Effector memory CD4-positive, alpha-beta T cell (primary cell): ENCODE results near the gene SMG6.

Source experiments
- DNase-seq, 3 donors: peaks; one replicate each; pipeline ENCODE4 v3.0.0-alpha.2; 2020
- H3K27ac ChIP-seq: 2 replicates; pipeline ENCODE4 v1.7.0; 2013; ENCODE audit warnings: mild to moderate bottlenecking, low read length, moderate library complexity; ENCODE audit not compliant: insufficient read depth, poor library complexity, severe bottlenecking
- H3K27me3 ChIP-seq: replicated peaks from 2 replicates; pipeline ENCODE4 v1.7.0; 2013; ENCODE audit warnings: mild to moderate bottlenecking, low read length; ENCODE audit not compliant: insufficient read depth, control insufficient read depth, poor library complexity, severe bottlenecking
- H3K36me3 ChIP-seq: 2 replicates; pipeline ENCODE4 v1.7.0; 2013; ENCODE audit warnings: mild to moderate bottlenecking, low read length, moderate library complexity; ENCODE audit not compliant: control insufficient read depth, insufficient read depth
- H3K4me1 ChIP-seq: 2 replicates; pipeline ENCODE4 v1.7.0; 2013; ENCODE audit warnings: low read length, mild to moderate bottlenecking; ENCODE audit not compliant: control insufficient read depth, insufficient read depth, poor library complexity, severe bottlenecking
- H3K4me3 ChIP-seq: 2 replicates; pipeline ENCODE4 v1.7.0; 2013; ENCODE audit warnings: low read length, low read depth, mild to moderate bottlenecking; ENCODE audit not compliant: insufficient read depth, poor library complexity, severe bottlenecking
- H3K9me3 ChIP-seq: 2 replicates; pipeline ENCODE4 v1.7.0; 2013; ENCODE audit warnings: mild to moderate bottlenecking, low read length, moderate library complexity; ENCODE audit not compliant: control insufficient read depth

The SMG6 gene

DNA sequence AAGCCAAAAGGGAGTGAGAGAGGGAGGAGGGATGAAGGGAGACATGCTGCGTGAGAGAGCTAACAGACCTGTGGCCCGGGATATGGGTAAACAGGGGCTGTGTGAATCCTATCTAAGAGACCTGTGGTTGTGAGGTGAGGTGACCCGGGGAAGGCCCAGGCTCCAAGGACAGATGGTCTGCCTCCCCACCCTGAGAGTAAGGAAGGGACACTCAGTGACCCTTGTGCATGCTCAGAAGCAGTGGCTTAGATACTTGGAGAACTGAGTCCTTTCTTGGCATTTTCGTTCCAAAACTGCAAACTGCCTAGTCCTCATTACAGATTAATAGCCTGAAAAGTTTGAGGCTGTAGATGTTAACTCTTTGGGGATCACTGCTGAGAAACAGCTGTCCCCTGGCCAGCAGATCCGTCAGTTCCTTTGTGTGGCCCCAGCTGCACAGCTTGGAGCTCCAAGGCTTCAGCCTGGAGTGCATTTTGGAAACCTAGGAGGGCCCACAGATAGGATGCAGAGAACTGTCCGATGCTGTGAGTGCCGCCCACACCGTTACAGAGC, 121.6 kb downstream of the SMG6 start:
- DNase-seq: no peak
- H3K36me3 ChIP-seq: peaks cover 55% of the 10 kb centered on the region
- no peak overlapping the region for H3K4me3 ChIP-seq
- H3K4me1 ChIP-seq: no peaks in the 10 kb centered on the region
- no peaks in the 10 kb centered on the region for H3K9me3 ChIP-seq
- H3K27me3 ChIP-seq: no peaks in the 10 kb centered on the region
- H3K27ac ChIP-seq: no peak overlapping the region

DNA sequence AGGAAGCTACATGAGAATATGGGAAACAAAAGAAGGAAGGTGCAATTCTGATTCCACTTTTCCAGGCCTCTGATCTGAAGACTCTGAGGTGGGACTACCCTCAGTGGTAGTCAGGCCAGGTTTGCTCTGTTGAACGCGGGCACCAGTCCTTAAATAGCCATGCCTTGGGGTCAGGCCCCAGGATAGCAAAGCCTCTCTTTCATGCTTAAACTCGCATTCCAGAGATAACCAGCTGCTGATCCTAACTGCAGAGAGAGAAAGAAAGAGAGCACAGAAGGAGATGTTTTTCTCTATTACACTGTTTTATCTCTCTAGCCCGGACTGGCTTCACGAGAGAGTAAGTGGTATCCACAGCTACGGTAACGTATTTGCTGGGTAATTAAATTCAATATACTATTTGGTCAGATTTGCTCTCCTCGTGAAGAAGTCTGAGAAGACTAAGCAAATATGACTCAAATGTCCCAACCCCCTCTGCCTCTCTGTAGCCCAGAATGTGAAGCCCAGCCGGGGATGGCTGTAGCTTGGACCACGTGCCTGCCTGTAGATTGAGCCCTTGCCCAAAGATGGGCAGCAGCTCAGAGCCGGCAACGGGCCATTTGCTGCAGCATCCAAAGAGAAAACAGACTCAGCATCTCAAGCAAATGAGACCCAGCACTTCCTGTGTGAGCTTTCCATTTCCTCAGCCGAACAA, 122.2 kb downstream of the SMG6 start:
- H3K4me3 ChIP-seq: no peak overlapping the region
- no peaks in the 10 kb centered on the region for H3K4me1 ChIP-seq
- H3K36me3 ChIP-seq: peaks cover 50% of the 10 kb centered on the region
- H3K27me3 ChIP-seq: no peaks in the 10 kb centered on the region
- H3K27ac ChIP-seq: no peak overlapping the region
- no peaks in the 10 kb centered on the region for H3K9me3 ChIP-seq
- DNase-seq: no peak

DNA sequence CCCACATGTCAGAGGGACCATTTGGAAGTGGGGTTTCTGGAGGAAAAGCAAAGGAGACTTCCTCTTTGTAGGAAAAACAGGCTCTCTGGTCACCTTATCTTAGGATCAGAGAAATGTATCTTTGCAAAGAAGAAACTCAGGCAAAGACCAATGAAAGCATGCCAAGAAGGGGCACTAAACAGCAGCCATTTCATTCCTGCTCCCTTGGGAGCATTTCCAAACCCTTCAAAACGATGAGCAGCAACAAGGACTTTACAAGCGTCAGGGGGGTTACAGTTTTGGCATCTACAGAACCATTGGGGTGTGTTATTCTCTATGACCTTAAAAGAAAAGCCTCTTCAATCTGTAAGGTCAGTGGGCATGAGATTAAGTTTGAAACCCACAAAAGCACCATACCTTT, 122.8 kb downstream of the SMG6 start:
- Histone ChIP-seq H3K4me1 (no peaks in the 10 kb centered on the region), H3K9me3 (no peaks in the 10 kb centered on the region), H3K27ac (no peak overlapping the region), H3K4me3 (no peak overlapping the region), H3K27me3 (no peaks in the 10 kb centered on the region), H3K36me3 (peaks cover 44% of the 10 kb centered on the region)
- DNase-seq: no peak

DNA sequence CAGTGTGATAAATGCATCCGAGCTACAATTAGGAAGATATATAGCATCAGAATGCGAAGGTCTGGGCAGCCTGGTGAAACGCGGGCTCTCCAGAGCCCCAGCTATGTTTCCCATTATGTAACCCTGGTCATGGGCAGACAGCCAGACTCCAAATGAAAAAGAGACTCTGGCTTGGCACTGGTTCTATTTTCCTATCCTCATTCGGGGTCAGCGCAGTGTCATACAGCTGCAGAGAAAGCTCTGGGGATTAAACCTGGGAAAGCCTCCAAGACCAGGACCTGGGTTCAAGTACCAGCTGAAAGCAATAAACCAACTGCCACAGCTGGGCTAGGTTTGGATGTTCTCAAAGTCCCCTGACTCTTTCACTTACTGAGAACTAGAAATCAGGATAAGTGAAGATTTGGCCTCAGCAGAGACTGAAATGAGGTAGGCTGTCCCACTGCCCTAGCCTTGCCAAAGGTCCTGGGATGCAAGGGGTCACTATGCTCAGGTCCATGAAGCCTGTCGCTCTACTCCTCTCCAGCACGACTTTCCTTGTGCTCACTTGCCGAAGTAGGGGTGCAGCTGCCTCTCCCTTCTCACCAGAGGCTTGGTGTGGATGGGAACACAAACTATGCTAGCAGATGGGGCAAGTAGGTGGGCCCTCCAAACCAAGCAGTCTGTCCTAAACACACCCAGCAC, 123.8 kb downstream of the SMG6 start:
- H3K27me3 ChIP-seq: no peaks in the 10 kb centered on the region
- no peak overlapping the region for H3K4me3 ChIP-seq
- no peak for DNase-seq
- no peaks in the 10 kb centered on the region for H3K9me3 ChIP-seq
- no peak overlapping the region for H3K27ac ChIP-seq
- no peaks in the 10 kb centered on the region for H3K4me1 ChIP-seq
- peaks cover 44% of the 10 kb centered on the region for H3K36me3 ChIP-seq

DNA sequence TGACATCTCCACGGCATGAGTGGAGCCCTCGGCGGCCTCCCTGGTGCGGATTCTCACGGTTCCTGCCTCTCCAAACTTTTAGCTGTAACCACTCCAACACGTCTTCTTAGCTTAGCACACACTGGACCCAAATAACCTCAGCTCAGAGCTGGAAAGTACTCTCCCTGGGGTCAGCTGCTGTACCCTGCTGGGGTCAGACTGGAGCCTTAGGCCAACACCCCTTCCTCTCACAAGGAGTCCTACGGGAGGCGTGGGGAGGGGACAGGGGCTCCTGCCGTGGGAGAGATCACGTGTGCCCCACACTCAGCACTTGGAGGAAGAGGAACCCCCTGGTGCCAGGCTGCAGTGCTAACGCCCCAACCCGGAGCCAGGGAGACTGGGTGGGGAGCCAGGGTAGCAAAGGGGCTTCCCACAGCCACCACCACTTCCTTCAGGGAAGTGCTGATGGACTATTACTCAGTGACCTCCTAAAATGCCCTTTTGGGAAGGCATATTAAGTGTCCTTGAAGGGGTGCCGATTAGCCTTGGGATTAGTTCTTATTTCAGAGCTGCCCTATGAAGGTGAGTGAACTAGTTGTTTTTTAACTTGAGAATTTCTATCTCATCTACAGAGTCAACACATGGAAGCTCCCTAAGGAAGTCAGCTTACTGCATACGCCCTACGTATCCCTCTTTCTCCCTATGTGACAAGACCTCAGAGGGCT, 124.6 kb downstream of the SMG6 start:
- Histone ChIP-seq H3K27me3 (no peaks in the 10 kb centered on the region), H3K9me3 (no peaks in the 10 kb centered on the region), H3K27ac (no peak overlapping the region), H3K4me3 (no peak overlapping the region), H3K4me1 (no peaks in the 10 kb centered on the region), H3K36me3 (peaks cover 51% of the 10 kb centered on the region)
- no peak for DNase-seq

DNA sequence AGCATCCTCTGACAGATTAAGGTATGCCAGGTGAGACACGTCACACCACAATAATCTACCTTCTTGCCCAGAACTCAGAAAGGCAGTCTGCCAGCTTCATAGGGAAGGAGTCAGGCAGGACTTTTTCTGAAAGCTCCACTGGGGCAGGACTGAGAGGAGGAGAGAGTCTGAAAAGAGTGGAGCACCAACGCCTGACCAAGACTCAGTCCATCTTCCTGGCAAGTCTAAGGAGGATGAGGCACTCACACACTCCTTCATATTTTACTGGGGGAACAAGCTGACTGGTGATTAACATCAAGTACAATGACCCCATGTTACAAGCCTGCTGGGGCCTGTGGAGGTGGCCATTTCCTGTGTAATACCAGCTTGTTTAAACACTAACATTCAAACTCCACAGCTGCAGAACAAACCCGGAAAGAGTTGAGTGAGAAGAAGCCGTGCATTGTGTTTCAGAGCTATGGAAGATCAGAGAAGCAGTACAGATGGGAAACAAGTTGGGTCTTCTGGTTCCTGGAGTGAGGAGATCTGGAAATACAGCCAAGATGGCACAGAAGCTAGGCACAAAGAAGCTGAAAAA, 126.3 kb downstream of the SMG6 start:
- no peak for DNase-seq
- H3K4me3 ChIP-seq: no peak overlapping the region
- no peaks in the 10 kb centered on the region for H3K4me1 ChIP-seq
- H3K27me3 ChIP-seq: no peaks in the 10 kb centered on the region
- no peaks in the 10 kb centered on the region for H3K9me3 ChIP-seq
- peaks cover 56% of the 10 kb centered on the region for H3K36me3 ChIP-seq
- H3K27ac ChIP-seq: no peak overlapping the region

DNA sequence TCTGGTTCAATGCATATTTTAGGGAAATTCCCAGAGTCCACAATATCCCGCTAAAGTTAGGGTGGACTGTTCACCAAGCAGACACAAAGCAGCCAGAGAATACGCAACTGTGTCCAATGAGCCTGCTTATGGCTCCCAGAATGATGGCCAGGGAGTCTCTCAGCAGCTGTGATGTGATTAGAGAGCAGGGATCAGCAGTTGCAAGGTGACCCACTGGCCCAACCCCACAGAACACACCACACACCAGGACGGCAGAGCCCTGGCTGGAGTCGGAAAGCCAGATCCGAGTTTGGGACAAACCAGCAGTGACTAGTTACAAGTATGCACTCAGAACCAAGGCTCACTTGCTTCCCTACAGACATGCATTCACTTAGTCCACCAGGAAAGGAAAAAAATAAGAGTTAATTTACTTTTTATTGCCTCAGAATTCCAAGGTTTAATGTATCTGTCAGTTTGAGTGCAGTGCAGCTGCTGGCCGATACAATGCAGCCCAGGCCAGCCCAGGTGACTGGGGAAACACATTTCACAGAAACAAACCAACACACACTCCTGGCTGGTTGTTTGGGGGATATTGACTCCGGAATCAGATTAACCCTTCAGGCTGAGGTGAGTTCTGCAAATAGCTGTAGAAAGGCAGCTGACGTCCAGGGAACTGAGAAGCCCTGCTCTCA, 127.0 kb downstream of the SMG6 start:
- no peak for DNase-seq
- Histone ChIP-seq H3K4me1 (no peaks in the 10 kb centered on the region), H3K27me3 (no peaks in the 10 kb centered on the region), H3K36me3 (peaks cover 56% of the 10 kb centered on the region), H3K9me3 (no peaks in the 10 kb centered on the region), H3K4me3 (no peak overlapping the region), H3K27ac (no peak overlapping the region)

DNA sequence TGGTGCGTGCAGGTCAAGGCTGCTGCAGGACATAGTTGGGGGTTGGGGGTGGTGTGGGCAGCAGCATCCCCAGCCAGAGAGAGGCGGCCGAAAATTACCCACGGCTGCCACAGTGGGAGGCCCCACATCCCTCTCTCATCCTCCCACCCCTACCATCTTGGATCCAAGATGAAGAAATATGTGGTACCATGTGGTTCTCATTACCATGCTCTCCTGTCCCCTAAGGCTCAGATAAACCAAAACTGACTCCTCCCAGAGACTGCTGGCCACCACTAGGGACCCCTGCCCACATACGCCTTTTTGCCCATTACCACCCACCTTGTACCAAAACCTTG, 128.3 kb downstream of the SMG6 start:
- Histone ChIP-seq H3K4me3 (no peak overlapping the region), H3K27ac (no peak overlapping the region), H3K9me3 (no peaks in the 10 kb centered on the region), H3K27me3 (no peaks in the 10 kb centered on the region), H3K36me3 (peaks cover 51% of the 10 kb centered on the region), H3K4me1 (no peaks in the 10 kb centered on the region)
- no peak for DNase-seq

DNA sequence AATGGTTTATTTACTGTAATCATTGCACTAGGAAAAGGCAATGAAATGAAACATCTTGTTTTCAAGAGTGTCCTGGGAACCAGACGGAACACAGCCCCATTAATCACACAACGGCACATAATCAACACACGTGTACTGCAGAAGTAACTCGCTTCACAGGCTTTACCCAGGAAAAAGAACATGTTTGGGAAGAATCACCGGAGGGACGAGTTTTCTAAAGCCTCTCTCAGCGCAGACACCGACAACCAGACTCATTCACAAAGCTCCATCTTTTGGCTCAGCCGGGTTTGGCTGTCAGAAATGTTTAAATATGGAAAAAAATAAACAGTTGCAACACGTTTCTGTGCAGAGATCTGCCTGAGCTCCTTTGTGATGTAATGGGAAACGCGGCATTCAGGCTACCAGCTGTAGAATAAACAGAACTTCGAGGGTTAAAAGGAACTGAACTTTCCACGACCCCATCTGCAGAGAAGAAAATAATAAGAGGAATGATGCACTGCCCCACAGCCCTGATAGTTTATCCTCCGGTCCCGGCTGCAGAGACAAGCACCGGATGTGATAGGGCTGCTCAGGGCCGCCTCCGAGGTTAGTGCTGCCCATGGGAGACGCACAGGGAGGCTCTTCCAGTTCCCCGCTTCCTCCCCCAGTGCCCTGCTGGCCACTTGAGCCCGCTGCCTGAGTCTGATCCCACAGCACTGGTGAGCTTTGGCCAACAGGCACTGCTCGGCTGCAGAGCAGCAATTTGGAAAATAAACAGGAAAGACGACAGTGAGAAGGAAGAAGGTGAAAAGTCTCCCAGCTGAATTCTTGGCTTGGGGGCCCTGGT, 128.9 kb downstream of the SMG6 start:
- no peaks in the 10 kb centered on the region for H3K27me3 ChIP-seq
- no peak for DNase-seq
- H3K4me3 ChIP-seq: no peak overlapping the region
- no peak overlapping the region for H3K27ac ChIP-seq
- H3K4me1 ChIP-seq: no peaks in the 10 kb centered on the region
- H3K36me3 ChIP-seq: peaks cover 52% of the 10 kb centered on the region
- no peaks in the 10 kb centered on the region for H3K9me3 ChIP-seq
